ENCODE data around the gene TAS2R8. TPM values are rescaled to one million over a fixed set of nuclear protein-coding genes. Genes with fewer than 3 reads are reported as not detected.

The TAS2R8 gene
- total and polyA plus RNA-seq, 12 donors = not detected

- H3K9me3 ChIP-seq = no peaks in the 10 kb centered on the region
- no peak for TF ChIP-seq CTCF (IDR thresholded peaks at IDR 0.05)
- H3K4me3 ChIP-seq = no peak overlapping the region
- H3K36me3 ChIP-seq = no peaks in the 10 kb centered on the region
- 100% methylated on average over 1 of the region's 1 CpG for WGBS, 2 donors
- DNase-seq = no peak
- ATAC-seq = no peak
- H3K27me3 ChIP-seq = no peaks in the 10 kb centered on the region
- intact Hi-C loops (cut with DNase I) = no loop called here
- no peak overlapping the region for H3K27ac ChIP-seq
- H3K4me1 ChIP-seq = no peaks in the 10 kb centered on the region
Observed at GRCh38 chr12:10829994-10830393, 22.9 kb upstream of the TAS2R8 start.

GRCh38 chr12:10826258-10826657 is 19.2 kb upstream of the TAS2R8 start, which contains the start of gene TAS2R10:
Gene TAS2R10 (minus strand): TSS chr12:10826358. CDS start chr12:10826269, 89 bp downstream.
- DNase-seq (no peak), ATAC-seq (no peak)
- Histone ChIP-seq H3K36me3 (no peaks in the 10 kb centered on the region), H3K4me1 (no peaks in the 10 kb centered on the region), H3K9me3 (no peaks in the 10 kb centered on the region), H3K27me3 (no peaks in the 10 kb centered on the region), H3K4me3 (no peak within 1 kb of the TSS), H3K27ac (no peak within 1 kb of the TSS)
- 88 to 90% methylated on average over 3 of the region's 3 CpGs for WGBS, 2 donors
- intact Hi-C loops (cut with DNase I) = no loop called here
- TF ChIP-seq CTCF (IDR thresholded peaks at IDR 0.05) = no peak

- H3K4me1 ChIP-seq = no peaks in the 10 kb centered on the region
- H3K9me3 ChIP-seq = no peaks in the 10 kb centered on the region
- no peaks in the 10 kb centered on the region for H3K36me3 ChIP-seq
- no peaks in the 10 kb centered on the region for H3K27me3 ChIP-seq
- no peak overlapping the region for H3K27ac ChIP-seq
- DNase-seq = no peak
- no peak for TF ChIP-seq CTCF (IDR thresholded peaks at IDR 0.05)
- no peak for ATAC-seq
- H3K4me3 ChIP-seq = no peak overlapping the region
- WGBS, 2 donors = 78 to 79% methylated on average over 3 of the region's 3 CpGs
- intact Hi-C loops (cut with DNase I) = no loop called here
Observed at GRCh38 chr12:10824957-10825356, 17.9 kb upstream of the TAS2R8 start.

- intact Hi-C loops (cut with DNase I) = no loop called here
- ATAC-seq = no peak
Observed at GRCh38 chr12:10811883-10812536, 4.9 kb upstream of the TAS2R8 start.

More at GRCh38 chr12:10811883-10812536, 4.9 kb upstream of the TAS2R8 start:
- no peak for DNase-seq
- Histone ChIP-seq H3K27ac (no peak overlapping the region), H3K4me3 (no peak overlapping the region), H3K36me3 (no peaks in the 10 kb centered on the region), H3K4me1 (no peaks in the 10 kb centered on the region), H3K27me3 (no peaks in the 10 kb centered on the region), H3K9me3 (peaks cover 0 to 10% (median 0%) of the 10 kb centered on the region in 11 donors)
- 78 to 83% methylated on average over 3 of the region's 3 CpGs for WGBS, 2 donors
- no peak for TF ChIP-seq CTCF (IDR thresholded peaks at IDR 0.05)
